HuH-7 (cell line): ENCODE measurements around the gene DTL.

Experiments used
- DNase-seq: peaks from one replicate; pipeline ENCODE4 v3.0.0; 2011; ENCODE audit warnings: low spot score

DTL gene

GRCh38 chr1:212129781-212130180 lies 94.2 kb downstream of the DTL start:
- no peak for DNase-seq

DNA sequence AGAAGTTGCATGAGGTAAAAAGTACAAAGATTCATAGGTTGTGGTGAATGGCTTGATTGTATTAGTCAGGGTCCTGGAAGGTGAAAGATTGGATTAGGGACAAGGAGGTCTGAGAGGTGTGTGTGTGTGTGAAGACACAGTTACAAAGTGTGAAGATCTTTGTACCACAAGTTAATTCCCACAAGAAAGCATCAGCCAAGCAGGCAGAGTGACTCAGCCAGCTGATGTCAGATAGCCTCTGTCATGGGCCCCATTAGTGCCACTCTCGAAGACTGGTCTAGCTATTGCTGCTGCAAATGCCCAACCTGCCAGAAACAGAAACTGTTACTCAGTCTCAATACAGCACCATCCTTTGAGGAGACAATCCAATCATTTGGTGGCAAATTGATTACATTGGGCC lies 96.5 kb downstream of the DTL start:
- DNase-seq = no peak

- DNase-seq = no peak
Measured at GRCh38 chr1:212133319-212133718, 97.8 kb downstream of the DTL start.

DNA sequence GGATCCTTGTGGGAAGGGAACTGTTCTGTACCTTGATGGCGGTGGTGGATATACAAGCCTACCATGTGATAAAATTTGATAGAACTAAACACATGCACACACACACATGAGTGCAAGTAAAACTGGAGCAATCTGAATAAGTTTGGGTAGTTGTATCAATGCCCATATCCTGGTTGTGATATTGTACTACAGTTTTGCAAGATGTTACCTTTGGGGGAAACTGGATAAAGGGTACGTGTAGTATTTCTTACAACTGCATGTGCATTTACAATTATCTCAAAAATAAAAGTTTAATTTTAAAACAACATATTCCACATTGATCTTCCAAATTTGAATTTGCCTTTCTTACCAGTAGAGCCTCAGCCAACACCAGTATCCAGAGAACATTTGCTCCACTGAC lies 99.6 kb downstream of the DTL start:
- no peak for DNase-seq

DNA sequence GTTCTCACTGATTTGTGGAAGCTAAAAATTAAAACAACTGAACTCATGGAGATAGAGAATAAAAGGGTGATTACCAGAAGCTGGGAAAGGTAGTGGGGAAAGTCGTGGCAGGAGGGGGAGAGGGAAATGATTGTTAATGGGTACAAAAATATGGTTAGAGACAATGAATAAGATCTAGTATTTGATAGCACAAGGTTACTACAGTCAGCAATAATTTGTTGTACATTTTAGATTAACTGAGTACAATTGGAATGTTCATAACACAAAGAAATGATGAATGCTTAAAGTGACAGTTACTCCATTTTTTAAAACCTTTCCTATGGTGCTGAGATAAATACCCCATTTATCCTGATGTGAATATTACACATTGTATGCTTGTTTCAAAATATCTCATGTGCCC lies 102.3 kb downstream of the DTL start:
- DNase-seq = no peak

DNA sequence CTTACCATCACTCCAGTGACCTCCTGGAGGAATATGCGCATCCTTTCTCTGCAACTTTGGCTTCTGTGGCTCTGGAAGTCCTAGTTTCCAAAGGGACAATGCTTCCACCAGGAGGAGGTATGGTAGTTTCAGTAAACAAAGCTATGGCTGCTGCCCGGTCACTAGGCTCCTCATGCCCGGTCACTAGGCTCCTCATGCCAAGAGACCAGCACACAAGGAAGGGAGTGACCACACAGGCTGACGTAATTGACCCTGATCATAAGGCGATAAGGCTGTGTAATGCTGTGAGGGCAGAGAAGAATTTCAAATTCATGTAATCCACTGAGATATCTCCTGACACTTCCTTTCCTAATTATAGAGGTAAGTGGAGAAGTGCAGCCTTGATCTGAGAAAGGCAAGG lies 102.9 kb downstream of the DTL start:
- DNase-seq = no peak

DNA sequence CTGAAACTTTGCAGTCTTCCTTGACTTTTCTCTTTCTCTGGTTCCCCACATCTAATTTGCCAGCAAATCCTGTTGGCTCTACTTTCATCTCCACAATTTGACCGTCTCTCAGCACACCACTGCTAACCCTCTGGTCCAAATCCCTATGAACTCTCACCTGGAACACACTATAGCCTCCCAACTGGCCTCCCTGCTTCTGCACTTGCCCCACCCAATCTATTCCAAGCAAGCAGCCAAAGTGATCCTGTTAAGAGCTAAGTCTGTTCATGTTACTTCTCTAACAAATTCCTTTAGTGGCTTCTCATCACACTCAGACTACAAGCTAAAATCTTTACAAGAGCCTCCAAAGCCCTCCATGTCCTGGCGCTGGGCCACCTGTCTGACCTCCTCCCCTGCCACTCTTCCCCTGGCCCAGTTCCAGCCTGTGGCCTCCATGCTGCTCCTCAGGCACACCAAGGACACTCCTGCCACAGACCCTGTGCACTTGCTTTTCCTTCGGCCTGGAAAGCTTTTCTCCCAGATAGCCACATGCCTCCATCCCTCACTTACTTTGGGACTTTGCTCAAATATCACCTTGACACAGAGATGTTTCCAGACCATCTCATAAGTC lies 104.1 kb downstream of the DTL start:
- DNase-seq = no peak

DNA sequence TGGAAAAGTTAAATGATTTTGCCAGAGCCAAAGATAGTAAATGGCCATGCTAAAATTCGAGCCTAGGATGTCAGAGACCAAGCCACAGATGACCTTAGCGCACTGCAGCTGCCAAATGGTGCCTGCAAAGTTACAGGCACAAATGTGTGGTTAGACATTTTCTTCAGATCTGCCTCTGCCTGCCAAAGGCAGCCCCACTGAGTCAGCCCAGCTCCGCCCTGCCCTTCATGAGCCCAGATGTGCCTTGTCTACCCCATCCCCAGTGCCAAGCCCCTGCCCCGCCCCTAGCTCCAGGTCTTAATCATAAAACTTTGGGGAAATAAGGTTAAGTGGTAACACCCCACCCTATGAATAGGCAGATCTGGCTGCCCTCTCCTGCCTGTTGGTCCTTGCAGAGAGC lies 105.9 kb downstream of the DTL start:
- no peak for DNase-seq

GRCh38 chr1:212142883-212143530 lies 107.5 kb downstream of the DTL start:
- no peak for DNase-seq

- no peak for DNase-seq
Measured at GRCh38 chr1:212147581-212148033, 112.1 kb downstream of the DTL start.

DNA sequence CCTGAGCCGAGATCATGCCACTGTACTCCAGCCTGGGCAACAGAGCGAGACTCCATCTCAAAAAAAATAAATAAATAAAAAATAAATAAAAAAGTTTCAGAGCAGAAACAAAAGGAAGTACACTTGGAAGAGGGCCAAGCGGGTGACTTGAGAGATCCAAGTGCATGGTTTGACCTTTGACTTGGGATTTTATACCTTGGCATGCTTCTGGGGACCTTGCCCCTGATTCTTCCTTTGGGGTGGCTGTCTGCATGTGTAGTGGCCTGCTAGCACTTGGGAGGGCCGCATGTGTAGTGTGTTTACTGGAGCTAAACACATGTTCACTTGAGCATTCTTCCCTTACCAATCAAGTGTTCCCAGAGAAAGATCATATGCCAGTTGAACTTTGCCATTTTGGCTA lies 114.0 kb downstream of the DTL start:
- DNase-seq = no peak

DNA sequence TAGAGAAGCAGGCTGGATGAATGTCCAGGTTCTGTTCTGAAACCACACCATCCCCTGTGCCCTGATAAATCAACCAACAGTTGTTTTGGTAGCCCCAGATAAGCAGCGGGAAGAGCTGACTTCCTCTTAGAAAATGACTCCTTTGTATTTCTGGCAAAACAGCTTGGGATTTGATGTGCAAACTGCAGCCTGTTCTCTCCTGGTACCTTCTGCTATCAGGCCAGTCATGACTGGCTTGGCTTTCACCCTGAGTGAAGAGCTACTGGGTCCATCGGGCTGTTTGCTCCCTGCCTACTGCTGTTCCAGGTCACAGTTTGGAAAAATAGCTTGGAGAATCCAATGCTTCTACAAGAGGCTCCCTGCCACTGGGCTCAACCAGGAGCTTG lies 116.8 kb downstream of the DTL start:
- DNase-seq = no peak

GRCh38 chr1:212152869-212153268 lies 117.3 kb downstream of the DTL start:
- no peak for DNase-seq

GRCh38 chr1:212153635-212154034 lies 118.1 kb downstream of the DTL start:
- no peak for DNase-seq
